Raji (cell line): ENCODE results near the gene LRRC23.
A peak's percentile ranks its signal among the peaks of the same experiment; 100 is the strongest.

ENCODE experiments used
- POLR2A ChIP-seq: IDR thresholded peaks from 2 replicates; pipeline ENCODE4 v1.6.1; 2011; ENCODE audit warnings: low read depth, low read length, control low read depth; ENCODE audit not compliant: insufficient read depth

The LRRC23 gene

GRCh38 chr12:6945613-6946012 is 41.0 kb downstream of the LRRC23 start:
- TF ChIP-seq POLR2A, result no peak

DNA sequence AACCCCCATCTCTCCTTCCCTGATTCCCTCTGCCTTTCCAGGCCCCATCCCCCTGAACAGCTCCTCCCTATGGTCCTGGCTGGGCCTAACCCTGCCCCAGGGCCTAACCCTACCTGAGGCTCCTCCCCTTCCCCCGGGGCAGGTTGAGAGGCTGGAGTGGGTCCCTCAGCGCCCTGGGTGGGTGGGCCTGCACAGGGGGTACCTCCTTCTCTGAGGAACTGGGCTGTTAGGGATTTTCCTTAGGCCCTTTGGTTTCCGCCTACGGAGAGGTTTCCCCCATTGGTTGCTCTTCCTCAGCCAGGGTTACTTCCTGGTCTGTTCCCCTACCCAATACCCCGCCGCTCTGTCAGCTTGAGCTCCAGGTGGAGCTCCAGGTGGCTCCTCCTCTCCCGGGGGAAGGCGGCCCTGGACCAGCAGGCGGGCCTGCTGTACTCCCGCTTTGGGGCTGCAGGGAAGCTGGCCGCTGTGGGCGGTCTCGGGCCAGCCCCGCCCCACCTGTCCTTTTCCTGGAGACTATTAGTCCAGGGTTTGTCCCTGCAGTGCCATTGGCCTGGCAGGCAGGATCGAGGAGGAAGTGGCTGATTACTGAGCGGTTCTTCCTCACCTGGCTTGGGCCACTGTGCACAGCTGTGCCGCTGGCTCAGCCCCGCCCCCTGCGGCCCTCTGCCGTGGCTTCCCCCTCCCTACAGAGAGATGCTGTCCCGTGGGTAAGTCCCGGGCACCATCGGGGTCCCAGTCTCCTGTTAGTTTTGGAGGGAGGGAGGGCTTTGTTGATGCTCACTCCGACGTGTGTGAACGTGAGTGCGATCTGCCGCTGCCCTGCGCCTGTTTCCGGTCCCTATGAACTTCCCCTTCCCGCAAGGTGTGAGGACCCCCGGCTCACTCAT is 41.7 kb downstream of the LRRC23 start:
- TF ChIP-seq POLR2A, result peak; percentile 37; the same call in 1 of the 2 replicates

- TF ChIP-seq POLR2A, result no peak
Observed at GRCh38 chr12:6946920-6947374, 42.3 kb downstream of the LRRC23 start.

DNA sequence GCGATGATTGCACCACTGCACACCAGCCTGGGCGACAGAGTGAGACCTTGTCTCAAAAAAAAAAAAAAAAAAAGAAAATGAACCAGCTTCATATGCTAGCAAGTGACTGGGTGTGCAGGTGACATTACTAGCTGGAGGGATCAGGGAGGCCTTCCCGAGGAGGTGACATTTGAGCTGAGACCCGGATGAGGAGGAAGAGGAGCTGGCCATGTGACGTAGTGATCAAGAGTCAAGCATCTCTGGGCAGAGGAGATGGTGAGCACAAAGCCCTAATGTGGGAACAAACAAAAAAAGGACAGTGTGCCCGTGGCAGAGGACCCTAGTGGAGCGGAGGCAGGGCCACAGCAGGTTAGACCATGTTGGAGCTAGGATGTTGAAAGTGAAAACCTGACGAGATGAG is 43.0 kb downstream of the LRRC23 start:
- no peak for TF ChIP-seq POLR2A

DNA sequence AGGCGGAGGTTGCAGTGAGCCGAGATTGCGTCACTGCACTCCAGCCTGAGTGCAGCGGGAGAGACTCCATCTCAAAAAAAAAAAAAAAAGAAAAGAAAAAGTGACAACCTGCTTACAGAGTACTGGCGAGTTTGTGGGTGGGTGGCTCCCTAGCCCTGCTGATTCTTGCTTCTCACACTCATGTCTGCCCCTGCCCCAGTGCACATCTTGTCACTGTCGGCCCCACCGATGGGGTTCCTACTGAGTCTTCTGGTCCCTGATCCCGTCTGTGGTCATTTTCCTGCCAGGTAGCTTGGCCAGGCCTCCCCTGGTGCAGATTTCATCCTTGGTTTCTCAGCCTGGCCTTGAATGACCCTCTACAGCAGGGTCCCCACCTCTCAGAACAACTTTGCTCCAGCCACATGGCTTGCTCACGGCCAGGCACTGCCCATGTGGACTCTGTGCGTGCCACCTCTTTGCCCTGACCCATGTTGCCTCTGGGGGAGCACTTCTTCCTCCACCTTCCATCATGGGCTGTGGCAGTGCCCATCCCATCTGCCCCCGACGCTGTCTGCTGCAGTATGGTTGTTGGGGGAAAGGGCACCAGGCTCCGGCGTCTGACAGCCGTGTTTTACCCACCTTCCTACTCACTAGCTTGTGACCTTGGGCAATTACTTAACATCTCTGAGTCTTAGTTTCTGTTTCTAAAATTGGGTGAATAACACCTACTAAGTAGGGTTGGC is 44.4 kb downstream of the LRRC23 start:
- TF ChIP-seq POLR2A, result no peak

DNA sequence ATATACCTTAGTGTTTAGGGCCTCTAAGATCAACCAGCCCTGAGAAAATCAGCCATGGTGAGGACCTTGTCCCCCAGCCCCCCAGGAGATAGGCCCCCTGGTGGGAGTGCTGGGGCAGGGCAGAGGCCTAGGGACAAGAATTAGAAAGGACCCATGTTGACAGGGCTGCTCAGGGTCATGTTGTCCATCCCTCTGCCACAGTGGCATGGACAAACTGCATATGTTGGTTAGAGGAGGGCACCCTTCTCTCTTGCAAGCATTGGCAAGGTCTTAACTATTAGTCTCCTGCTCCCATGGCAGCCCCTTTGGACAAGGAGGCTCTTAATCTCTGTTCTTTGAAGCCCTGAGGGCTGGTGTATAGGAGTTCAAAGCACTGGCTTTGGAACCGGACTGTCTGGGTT is 45.8 kb downstream of the LRRC23 start:
- TF ChIP-seq POLR2A, result no peak

- TF ChIP-seq POLR2A, result peak; percentile 45; the same call in 1 of the 2 replicates
Observed at GRCh38 chr12:6950811-6951540, 46.4 kb downstream of the LRRC23 start, which contains the start of gene PTPN6. PTPN6 (plus strand) TSS chr12:6951356; CDS start chr12:6951513, 157 bp downstream.

DNA sequence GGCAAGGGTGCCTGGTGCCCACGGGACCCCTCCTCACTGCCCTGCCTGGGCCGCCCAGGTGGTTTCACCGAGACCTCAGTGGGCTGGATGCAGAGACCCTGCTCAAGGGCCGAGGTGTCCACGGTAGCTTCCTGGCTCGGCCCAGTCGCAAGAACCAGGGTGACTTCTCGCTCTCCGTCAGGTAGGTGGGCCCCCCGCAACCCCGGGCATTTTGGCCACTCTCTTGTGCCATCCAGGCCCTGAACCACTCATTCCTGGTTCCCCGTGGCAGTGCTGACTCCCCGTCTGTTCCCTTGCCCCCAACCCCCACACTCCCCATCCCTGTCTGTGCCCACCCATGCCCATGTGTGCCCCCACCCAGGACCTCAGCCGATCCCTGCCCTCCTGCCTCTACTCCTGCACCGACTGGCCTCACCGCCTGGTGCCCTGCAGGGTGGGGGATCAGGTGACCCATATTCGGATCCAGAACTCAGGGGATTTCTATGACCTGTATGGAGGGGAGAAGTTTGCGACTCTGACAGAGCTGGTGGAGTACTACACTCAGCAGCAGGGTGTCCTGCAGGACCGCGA is 47.0 kb downstream of the LRRC23 start:
- TF ChIP-seq POLR2A, result no peak; the same call in 1 of the 2 replicates

DNA sequence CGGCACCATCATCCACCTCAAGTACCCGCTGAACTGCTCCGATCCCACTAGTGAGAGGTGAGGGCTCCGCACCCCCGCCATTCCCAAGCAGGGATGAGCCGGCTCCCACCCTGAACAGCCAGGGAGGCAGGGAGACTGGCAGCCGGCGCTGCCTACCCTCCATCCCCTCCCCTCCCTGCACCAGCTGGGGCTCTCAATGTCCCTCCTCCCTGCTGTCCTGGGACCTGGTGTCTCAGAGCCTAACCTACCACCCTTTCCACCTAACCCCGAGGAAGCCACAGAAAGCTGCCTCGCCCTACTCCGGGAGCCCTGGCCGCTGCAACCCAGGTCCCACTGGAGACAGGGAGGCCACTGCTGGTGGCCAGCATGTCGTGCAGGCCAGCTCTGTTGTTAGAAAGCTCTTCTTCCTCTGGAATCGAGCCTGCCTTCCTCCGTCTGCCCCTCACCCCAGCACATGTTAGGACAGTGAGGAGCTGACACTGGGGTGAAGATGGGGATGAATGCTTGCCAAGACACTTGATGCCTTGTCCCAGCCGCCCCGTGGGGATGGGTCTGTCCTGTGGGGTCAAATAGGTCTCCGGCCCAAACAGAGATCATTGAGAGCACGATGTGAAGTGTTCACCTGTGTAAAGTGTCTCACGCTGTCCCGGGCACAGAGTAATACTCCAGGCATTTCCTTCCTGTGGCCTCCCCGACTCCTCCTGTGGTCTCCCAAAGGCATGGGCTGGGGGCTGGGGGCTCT is 47.7 kb downstream of the LRRC23 start:
- TF ChIP-seq POLR2A, result no peak

DNA sequence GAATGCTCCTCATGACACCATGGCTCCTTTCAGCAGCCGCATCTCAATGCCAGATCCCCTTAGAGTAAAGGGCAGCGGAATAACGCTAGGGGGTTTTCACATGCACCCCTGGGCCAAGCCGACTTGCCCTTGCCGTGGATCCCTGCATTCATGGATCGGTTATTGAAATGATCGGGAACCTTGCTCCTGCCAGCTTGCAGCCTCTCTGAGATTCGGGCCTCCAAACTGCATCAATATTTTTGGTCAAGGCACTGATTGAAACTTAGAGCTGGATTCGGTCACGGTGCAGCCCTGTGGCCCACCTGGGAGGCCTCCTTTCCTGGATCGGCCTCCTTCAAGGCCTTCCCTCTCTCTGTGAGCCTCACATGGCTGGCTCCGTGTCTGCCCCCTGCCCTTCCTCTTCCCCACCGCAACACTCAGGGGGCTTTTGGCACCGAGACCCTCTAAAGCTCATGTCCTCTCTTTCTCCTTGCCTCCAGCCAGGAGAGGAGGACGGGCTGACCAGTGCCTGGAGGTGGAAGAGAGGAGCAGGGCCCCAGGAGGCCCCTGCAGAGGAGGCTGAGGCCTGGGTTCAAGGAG is 48.3 kb downstream of the LRRC23 start:
- TF ChIP-seq POLR2A, result no peak

GRCh38 chr12:6953442-6954315 is 49.1 kb downstream of the LRRC23 start:
- peak; percentile 51 for TF ChIP-seq POLR2A

- TF ChIP-seq POLR2A, result no peak
Observed at GRCh38 chr12:6954316-6955107, 49.9 kb downstream of the LRRC23 start.
